GM23338 (cell line): ENCODE results near the gene PALLD. TPM values are rescaled to one million over a fixed set of nuclear protein-coding genes. Genes with fewer than 3 reads are reported as not detected.

Experiments
- ATAC-seq: fragments of 200-7000 bp; cut with Tn5 transposase; 3 replicates; pipeline ENCODE4 v1.9.1; 2020
- DNase-seq: peaks from one replicate; pipeline ENCODE4 v3.0.0-alpha.2; 2015; ENCODE audit warnings: low spot score
- H2AFZ ChIP-seq: fragments of 200-600 bp; sonication (generic); 2 replicates; pipeline ENCODE4 v1.8.0; 2016; ENCODE audit warnings: antibody characterized with exemption, mild to moderate bottlenecking, moderate library complexity
- H3F3A ChIP-seq: fragments of 200-600 bp; sonication (generic); replicated peaks from 2 replicates; pipeline ENCODE4 v1.8.0; 2017; ENCODE audit warnings: antibody characterized with exemption, mixed run types, low read depth
- H3K27ac ChIP-seq: fragments of 200-600 bp; sonication (generic); 2 replicates; pipeline ENCODE4 v1.6.1; 2016; ENCODE audit warnings: low read depth
- H3K27me3 ChIP-seq: fragments of 200-600 bp; sonication (generic); 2 replicates; pipeline ENCODE4 v1.8.0; 2016; ENCODE audit warnings: mild to moderate bottlenecking, mixed run types, moderate library complexity; ENCODE audit not compliant: insufficient read depth
- H3K36me3 ChIP-seq: fragments of 200-600 bp; sonication (generic); 2 replicates; pipeline ENCODE4 v1.8.0; 2016; ENCODE audit warnings: mild to moderate bottlenecking; ENCODE audit not compliant: insufficient read depth
- H3K4me1 ChIP-seq: fragments of 200-600 bp; sonication (generic); 2 replicates; pipeline ENCODE4 v1.8.0; 2016; ENCODE audit warnings: mild to moderate bottlenecking, moderate library complexity; ENCODE audit not compliant: insufficient read depth
- H3K4me2 ChIP-seq: fragments of 200-600 bp; sonication (generic); 2 replicates; pipeline ENCODE4 v1.7.1; 2017; ENCODE audit warnings: mixed run types
- H3K4me3 ChIP-seq: fragments of 200-600 bp; sonication (generic); 2 replicates; pipeline ENCODE4 v1.6.1; 2016; ENCODE audit warnings: mixed run types
- H3K79me2 ChIP-seq: fragments of 200-600 bp; sonication (generic); replicated peaks from 2 replicates; pipeline ENCODE4 v1.8.0; 2017; ENCODE audit warnings: mild to moderate bottlenecking; ENCODE audit not compliant: insufficient read depth
- H3K9me2 ChIP-seq: fragments of 200-600 bp; sonication (generic); 2 replicates; pipeline ENCODE4 v1.8.0; 2017; ENCODE audit not compliant: insufficient read depth
- H4K20me1 ChIP-seq: fragments of 200-600 bp; sonication (generic); replicated peaks from 2 replicates; pipeline ENCODE4 v1.8.0; 2017; ENCODE audit warnings: mild to moderate bottlenecking; ENCODE audit not compliant: insufficient read depth
- H3K27ac Mint-ChIP-seq: 2 replicates; pipeline ENCODE4 v1.8.0; 2020; ENCODE audit warnings: inconsistent platforms, mild to moderate bottlenecking, moderate library complexity, mixed read lengths
- H3K27me3 Mint-ChIP-seq: 3 replicates; pipeline ENCODE4 v1.8.0; 2022; ENCODE audit warnings: low read depth, mild to moderate bottlenecking, moderate library complexity, mixed read lengths, inconsistent platforms; ENCODE audit not compliant: insufficient read depth, poor library complexity
- H3K36me3 Mint-ChIP-seq: 3 replicates; pipeline ENCODE4 v1.8.0; 2021; ENCODE audit warnings: low read depth, mild to moderate bottlenecking, inconsistent platforms, moderate library complexity, mixed read lengths
- H3K4me1 Mint-ChIP-seq: 3 replicates; pipeline ENCODE4 v1.8.0; 2020; ENCODE audit warnings: mild to moderate bottlenecking, inconsistent platforms, mixed read lengths
- H3K4me3 Mint-ChIP-seq: 3 replicates; pipeline ENCODE4 v1.8.0; 2021; ENCODE audit warnings: moderate library complexity, mild to moderate bottlenecking, inconsistent platforms, mixed read lengths
- H3K9me3 Mint-ChIP-seq: 3 replicates; pipeline ENCODE4 v1.8.0; 2020; ENCODE audit warnings: moderate library complexity, mild to moderate bottlenecking, inconsistent platforms, mixed read lengths
- EZH2phosphoT487 ChIP-seq: fragments of 200-600 bp; sonication (generic); IDR thresholded peaks from one replicate; pipeline ENCODE4 v1.8.1; 2018; ENCODE audit warnings: antibody characterized with exemption; ENCODE audit not compliant: unreplicated experiment
- JUNB ChIP-seq: IDR thresholded peaks from one replicate; pipeline ENCODE4 v1.6.1; 2016; ENCODE audit warnings: antibody characterized with exemption; ENCODE audit not compliant: unreplicated experiment
- NANOG ChIP-seq: IDR thresholded peaks from 2 replicates; pipeline ENCODE4 v1.6.1; 2016; ENCODE audit warnings: antibody characterized with exemption, borderline replicate concordance
- ZNF114 ChIP-seq: fragments of 250-450 bp; sonication (Bioruptor Pico); IDR thresholded peaks from 2 replicates; pipeline ENCODE4 v1.5.0; 2020; ENCODE audit warnings: mild to moderate bottlenecking, moderate library complexity
- polyA plus RNA-seq: library from polyadenylated mRNA; unstranded; fragments of >200 nt; fragmentation: Nextera tagmentation; extraction: Ambion mirVana; gene quantifications from 2 replicates; pipeline ENCODE4 v1.2.1, GENCODE V29; 2016
- total RNA-seq: library from RNA; depleted of rRNA; stranded (reverse); fragments of >200 nt; shearing (Covaris generic); gene quantifications from 2 replicates; pipeline ENCODE4 v1.2.3, GENCODE V29; 2014
- TF ChIP-seq, protein P1 (sequence below): IDR thresholded peaks from one replicate; pipeline ENCODE4 v1.6.1; 2018; ENCODE audit warnings: antibody characterized with exemption; ENCODE audit not compliant: unreplicated experiment
- TF ChIP-seq, protein P2 (sequence below): fragments of 250-450 bp; sonication (Bioruptor Pico); IDR thresholded peaks from 2 replicates; pipeline ENCODE4 v1.5.0; 2020; ENCODE audit warnings: mild to moderate bottlenecking, moderate library complexity

Gene PALLD
- total and polyA plus RNA-seq, 2 experiments from 2014 or later, result 13.1 to 30.2 TPM

DNA sequence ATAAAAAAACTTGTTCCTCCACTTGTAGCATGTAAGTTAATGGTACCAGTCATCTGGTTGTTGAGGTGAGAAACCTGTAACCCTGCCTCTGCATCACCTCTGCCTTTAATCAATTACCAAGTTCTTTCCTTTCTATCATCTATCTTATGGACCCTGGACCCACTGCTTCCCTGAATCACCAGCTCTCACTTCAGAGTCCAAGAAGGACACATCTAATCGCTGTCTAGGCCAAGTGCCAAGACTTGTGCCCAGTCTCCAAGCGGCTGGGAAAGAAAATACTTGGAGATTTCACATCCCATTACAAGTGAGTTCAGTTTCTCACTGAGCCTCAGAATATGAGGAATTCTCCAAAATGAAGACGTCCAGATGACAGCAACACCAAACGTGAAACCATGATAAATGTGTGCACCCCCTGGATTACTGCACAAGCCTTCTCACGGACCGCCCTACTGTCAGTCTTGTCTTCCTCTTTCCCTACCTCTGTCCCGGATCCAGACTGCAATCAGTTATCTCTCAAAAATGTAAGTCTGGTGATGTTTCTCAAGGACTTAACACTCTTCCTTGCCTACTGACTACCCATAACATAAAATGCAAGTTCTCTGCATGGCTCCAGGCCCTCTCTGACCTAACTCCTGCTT is 10.4 kb downstream of the PALLD start:
- DNase-seq (no peak), ATAC-seq (no peak)
- no peak overlapping the region for H3K4me3 ChIP-seq
- H3K36me3 Mint-ChIP-seq, result no peaks in the 10 kb centered on the region
- no peaks in the 10 kb centered on the region; the same call in 2 of the 3 replicates for H3K4me1 Mint-ChIP-seq
- H3K27ac ChIP-seq, result no peak overlapping the region
- no peak for TF ChIP-seq ZNF114 (CRISPR knock-in tag)
- no peak for TF ChIP-seq JUNB
- TF ChIP-seq, protein P1, sequence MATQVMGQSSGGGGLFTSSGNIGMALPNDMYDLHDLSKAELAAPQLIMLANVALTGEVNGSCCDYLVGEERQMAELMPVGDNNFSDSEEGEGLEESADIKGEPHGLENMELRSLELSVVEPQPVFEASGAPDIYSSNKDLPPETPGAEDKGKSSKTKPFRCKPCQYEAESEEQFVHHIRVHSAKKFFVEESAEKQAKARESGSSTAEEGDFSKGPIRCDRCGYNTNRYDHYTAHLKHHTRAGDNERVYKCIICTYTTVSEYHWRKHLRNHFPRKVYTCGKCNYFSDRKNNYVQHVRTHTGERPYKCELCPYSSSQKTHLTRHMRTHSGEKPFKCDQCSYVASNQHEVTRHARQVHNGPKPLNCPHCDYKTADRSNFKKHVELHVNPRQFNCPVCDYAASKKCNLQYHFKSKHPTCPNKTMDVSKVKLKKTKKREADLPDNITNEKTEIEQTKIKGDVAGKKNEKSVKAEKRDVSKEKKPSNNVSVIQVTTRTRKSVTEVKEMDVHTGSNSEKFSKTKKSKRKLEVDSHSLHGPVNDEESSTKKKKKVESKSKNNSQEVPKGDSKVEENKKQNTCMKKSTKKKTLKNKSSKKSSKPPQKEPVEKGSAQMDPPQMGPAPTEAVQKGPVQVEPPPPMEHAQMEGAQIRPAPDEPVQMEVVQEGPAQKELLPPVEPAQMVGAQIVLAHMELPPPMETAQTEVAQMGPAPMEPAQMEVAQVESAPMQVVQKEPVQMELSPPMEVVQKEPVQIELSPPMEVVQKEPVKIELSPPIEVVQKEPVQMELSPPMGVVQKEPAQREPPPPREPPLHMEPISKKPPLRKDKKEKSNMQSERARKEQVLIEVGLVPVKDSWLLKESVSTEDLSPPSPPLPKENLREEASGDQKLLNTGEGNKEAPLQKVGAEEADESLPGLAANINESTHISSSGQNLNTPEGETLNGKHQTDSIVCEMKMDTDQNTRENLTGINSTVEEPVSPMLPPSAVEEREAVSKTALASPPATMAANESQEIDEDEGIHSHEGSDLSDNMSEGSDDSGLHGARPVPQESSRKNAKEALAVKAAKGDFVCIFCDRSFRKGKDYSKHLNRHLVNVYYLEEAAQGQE, result no peak
- TF ChIP-seq, protein P2, sequence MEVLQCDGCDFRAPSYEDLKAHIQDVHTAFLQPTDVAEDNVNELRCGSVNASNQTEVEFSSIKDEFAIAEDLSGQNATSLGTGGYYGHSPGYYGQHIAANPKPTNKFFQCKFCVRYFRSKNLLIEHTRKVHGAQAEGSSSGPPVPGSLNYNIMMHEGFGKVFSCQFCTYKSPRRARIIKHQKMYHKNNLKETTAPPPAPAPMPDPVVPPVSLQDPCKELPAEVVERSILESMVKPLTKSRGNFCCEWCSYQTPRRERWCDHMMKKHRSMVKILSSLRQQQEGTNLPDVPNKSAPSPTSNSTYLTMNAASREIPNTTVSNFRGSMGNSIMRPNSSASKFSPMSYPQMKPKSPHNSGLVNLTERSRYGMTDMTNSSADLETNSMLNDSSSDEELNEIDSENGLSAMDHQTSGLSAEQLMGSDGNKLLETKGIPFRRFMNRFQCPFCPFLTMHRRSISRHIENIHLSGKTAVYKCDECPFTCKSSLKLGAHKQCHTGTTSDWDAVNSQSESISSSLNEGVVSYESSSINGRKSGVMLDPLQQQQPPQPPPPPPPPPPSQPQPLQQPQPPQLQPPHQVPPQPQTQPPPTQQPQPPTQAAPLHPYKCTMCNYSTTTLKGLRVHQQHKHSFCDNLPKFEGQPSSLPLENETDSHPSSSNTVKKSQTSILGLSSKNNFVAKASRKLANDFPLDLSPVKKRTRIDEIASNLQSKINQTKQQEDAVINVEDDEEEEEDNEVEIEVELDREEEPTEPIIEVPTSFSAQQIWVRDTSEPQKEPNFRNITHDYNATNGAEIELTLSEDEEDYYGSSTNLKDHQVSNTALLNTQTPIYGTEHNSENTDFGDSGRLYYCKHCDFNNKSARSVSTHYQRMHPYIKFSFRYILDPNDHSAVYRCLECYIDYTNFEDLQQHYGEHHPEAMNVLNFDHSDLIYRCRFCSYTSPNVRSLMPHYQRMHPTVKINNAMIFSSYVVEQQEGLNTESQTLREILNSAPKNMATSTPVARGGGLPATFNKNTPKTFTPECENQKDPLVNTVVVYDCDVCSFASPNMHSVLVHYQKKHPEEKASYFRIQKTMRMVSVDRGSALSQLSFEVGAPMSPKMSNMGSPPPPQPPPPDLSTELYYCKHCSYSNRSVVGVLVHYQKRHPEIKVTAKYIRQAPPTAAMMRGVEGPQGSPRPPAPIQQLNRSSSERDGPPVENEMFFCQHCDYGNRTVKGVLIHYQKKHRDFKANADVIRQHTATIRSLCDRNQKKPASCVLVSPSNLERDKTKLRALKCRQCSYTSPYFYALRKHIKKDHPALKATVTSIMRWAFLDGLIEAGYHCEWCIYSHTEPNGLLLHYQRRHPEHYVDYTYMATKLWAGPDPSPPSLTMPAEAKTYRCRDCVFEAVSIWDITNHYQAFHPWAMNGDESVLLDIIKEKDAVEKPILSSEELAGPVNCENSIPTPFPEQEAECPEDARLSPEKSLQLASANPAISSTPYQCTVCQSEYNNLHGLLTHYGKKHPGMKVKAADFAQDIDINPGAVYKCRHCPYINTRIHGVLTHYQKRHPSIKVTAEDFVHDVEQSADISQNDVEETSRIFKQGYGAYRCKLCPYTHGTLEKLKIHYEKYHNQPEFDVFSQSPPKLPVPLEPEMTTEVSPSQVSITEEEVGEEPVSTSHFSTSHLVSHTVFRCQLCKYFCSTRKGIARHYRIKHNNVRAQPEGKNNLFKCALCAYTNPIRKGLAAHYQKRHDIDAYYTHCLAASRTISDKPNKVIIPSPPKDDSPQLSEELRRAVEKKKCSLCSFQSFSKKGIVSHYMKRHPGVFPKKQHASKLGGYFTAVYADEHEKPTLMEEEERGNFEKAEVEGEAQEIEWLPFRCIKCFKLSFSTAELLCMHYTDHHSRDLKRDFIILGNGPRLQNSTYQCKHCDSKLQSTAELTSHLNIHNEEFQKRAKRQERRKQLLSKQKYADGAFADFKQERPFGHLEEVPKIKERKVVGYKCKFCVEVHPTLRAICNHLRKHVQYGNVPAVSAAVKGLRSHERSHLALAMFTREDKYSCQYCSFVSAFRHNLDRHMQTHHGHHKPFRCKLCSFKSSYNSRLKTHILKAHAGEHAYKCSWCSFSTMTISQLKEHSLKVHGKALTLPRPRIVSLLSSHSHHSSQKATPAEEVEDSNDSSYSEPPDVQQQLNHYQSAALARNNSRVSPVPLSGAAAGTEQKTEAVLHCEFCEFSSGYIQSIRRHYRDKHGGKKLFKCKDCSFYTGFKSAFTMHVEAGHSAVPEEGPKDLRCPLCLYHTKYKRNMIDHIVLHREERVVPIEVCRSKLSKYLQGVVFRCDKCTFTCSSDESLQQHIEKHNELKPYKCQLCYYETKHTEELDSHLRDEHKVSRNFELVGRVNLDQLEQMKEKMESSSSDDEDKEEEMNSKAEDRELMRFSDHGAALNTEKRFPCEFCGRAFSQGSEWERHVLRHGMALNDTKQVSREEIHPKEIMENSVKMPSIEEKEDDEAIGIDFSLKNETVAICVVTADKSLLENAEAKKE, result no peak
- TF ChIP-seq EZH2phosphoT487, result no peak
- no peak for TF ChIP-seq NANOG
- H3K4me3 Mint-ChIP-seq, result no peak overlapping the region
- H3K4me1 ChIP-seq, result no peaks in the 10 kb centered on the region
- no peaks in the 10 kb centered on the region for H3F3A ChIP-seq
- H3K36me3 ChIP-seq, result no peaks in the 10 kb centered on the region
- no peak overlapping the region for H3K27ac Mint-ChIP-seq
- H3K4me2 ChIP-seq, result no peak overlapping the region
- no peaks in the 10 kb centered on the region for H3K9me3 Mint-ChIP-seq
- H3K27me3 Mint-ChIP-seq, result peaks cover under 1% of the 10 kb centered on the region
- no peaks in the 10 kb centered on the region for H3K27me3 ChIP-seq
- no peaks in the 10 kb centered on the region; the same call in 1 of the 2 replicates for H4K20me1 ChIP-seq
- 0 out of 2 replicates have a peak, but pooled peaks cover 2% of the 10 kb centered on the region for H3K9me2 ChIP-seq
- no peaks in the 10 kb centered on the region for H3K79me2 ChIP-seq
- no peak overlapping the region; the same call in 1 of the 2 replicates for H2AFZ ChIP-seq
